K562 (cell line): ENCODE measurements around the gene PINK1. TPM values are rescaled to one million over a fixed set of nuclear protein-coding genes. Genes with fewer than 3 reads are reported as not detected.

ENCODE experiments used
- ATAC-seq: fragments of 200-7000 bp; cut with Tn5 transposase; 3 replicates; pipeline ENCODE4 v1.9.1; 2020; ENCODE audit warnings: moderate library complexity
- BruUV-seq: library from RNA; stranded (reverse); fragments of 400-500 nt; replicated peaks from 2 replicates; lab custom pipeline; 2021; lab: Mats Ljungman, UMichigan
- CTCF ChIA-PET: fragments of 300-600 bp; formaldehyde crosslinking; extraction: SDS; loops from one replicate; lab custom pipeline; 2021; ENCODE audit warnings: low intra/inter-chr PET ratio; lab: Yijun Ruan, JAX
- POLR2A ChIA-PET: fragments of 300-600, 350-650 bp; sonication (Branson Sonifier 250); formaldehyde crosslinking; extraction: SDS; loops from one replicate; lab custom pipeline; 2021; ENCODE audit warnings: antibody characterized with exemption, inconsistent platforms; lab: Yijun Ruan, JAX
- DNase-seq, 4 experiments: peaks; one replicate each; pipeline versions ENCODE4 v3.0.0 to v3.0.0-alpha.2; 2011 to 2018; ENCODE audit warnings: low spot score in 3 of 4, mixed read lengths in 3 of 4; ENCODE audit errors: extremely low read depth in 1 of 4
- FAIRE-seq: peaks from 2 replicates; lab custom pipeline; 2011; peaks lifted over from hg19 to GRCh38; lab: Jason Lieb, UNC
- H2AFZ ChIP-seq: 2 replicates; pipeline ENCODE4 v1.6.0; 2011; ENCODE audit warnings: low read depth, low read length, control low read depth, inconsistent platforms
- H3K27ac ChIP-seq: fragments of 200-600 bp; 3 replicates; pipeline ENCODE4 v1.8.0; 2011; ENCODE audit warnings: low read depth, mild to moderate bottlenecking, control low read depth, inconsistent platforms, low read length, moderate library complexity, mixed read lengths; ENCODE audit errors: extremely low read depth
- H3K27me3 ChIP-seq, 2 experiments: fragments of 300-600 bp in 1 of 2; 2 replicates in 1 of 2; 3 replicates in 1 of 2; pipeline versions ENCODE4 v1.6.0 to v1.8.0; 2011; ENCODE audit warnings: inconsistent platforms in 2 of 2, low read length in 2 of 2, mild to moderate bottlenecking in 1 of 2, mixed read lengths in 1 of 2, moderate library complexity in 1 of 2; ENCODE audit not compliant: control insufficient read depth in 2 of 2, insufficient read depth in 2 of 2
- H3K36me3 ChIP-seq: fragments of 300-600 bp; 3 replicates; pipeline ENCODE4 v1.8.0; 2011; ENCODE audit warnings: mild to moderate bottlenecking, low read length, inconsistent platforms; ENCODE audit not compliant: control insufficient read depth, insufficient read depth
- H3K4me1 ChIP-seq, 2 experiments: fragments of 200-600 bp in 1 of 2; replicated peaks in 1 of 2; 2 replicates in 1 of 2; 3 replicates in 1 of 2; pipeline versions ENCODE4 v1.5.1 to v1.8.0; 2011; ENCODE audit warnings: inconsistent platforms in 2 of 2, low read length in 2 of 2, mild to moderate bottlenecking in 1 of 2, mixed read lengths in 1 of 2, moderate library complexity in 1 of 2; ENCODE audit not compliant: control insufficient read depth in 2 of 2, insufficient read depth in 2 of 2
- H3K4me2 ChIP-seq: 2 replicates; pipeline ENCODE4 v1.6.1; 2011; ENCODE audit warnings: low read length, control low read depth, inconsistent platforms, mixed read lengths; ENCODE audit not compliant: insufficient read depth
- H3K4me3 ChIP-seq: fragments of 200-600 bp; sonication (generic), shearing (Covaris generic); 2 replicates; pipeline ENCODE4 v1.5.1; 2016; ENCODE audit warnings: control low read depth, inconsistent platforms
- H3K79me2 ChIP-seq: fragments of 200-600 bp; 3 replicates; pipeline ENCODE4 v1.8.0; 2011; ENCODE audit warnings: low read length, inconsistent platforms; ENCODE audit not compliant: control insufficient read depth, insufficient read depth
- H3K9ac ChIP-seq, 2 experiments: 2 replicates each; pipeline versions ENCODE4 v1.6.0 to v1.6.1; 2011; ENCODE audit warnings: low read depth in 2 of 2, low read length in 2 of 2, control low read depth in 1 of 2, inconsistent platforms in 1 of 2, mild to moderate bottlenecking in 1 of 2, mixed read lengths in 1 of 2; ENCODE audit not compliant: insufficient read depth in 1 of 2
- H3K9me1 ChIP-seq: one replicate; pipeline ENCODE4 v1.6.0; 2011; ENCODE audit warnings: inconsistent platforms, mild to moderate bottlenecking, low read length, moderate library complexity; ENCODE audit not compliant: control insufficient read depth, insufficient read depth
- H3K9me3 ChIP-seq: replicated peaks from 2 replicates; pipeline ENCODE4 v1.5.1; 2011; ENCODE audit warnings: low read depth, low read length, inconsistent platforms; ENCODE audit not compliant: control insufficient read depth, insufficient read depth
- H4K20me1 ChIP-seq: replicated peaks from 2 replicates; pipeline ENCODE4 v1.6.1; 2011; ENCODE audit warnings: low read length, inconsistent platforms, mixed read lengths; ENCODE audit not compliant: control insufficient read depth, insufficient read depth
- ATF2 ChIP-seq: sonication (generic); formaldehyde crosslinking; IDR thresholded peaks from 2 replicates; pipeline ENCODE4 v1.8.1; 2022; ENCODE audit warnings: missing genetic modification reagents
- CAMTA2 ChIP-seq: fragments of 250-450 bp; sonication (Bioruptor Pico); conservative IDR thresholded peaks from 2 replicates; pipeline ENCODE4 v1.5.1; 2022
- IRF2 ChIP-seq: sonication (generic); formaldehyde crosslinking; IDR thresholded peaks from 2 replicates; pipeline ENCODE4 v1.8.1; 2022; ENCODE audit warnings: mild to moderate bottlenecking, missing genetic modification reagents
- KDM1A ChIP-seq, 2 experiments: fragments of 450-650 bp; IDR thresholded peaks; 2 replicates each; pipeline ENCODE4 v1.6.1; 2016; ENCODE audit warnings: mild to moderate bottlenecking in 2 of 2
- MITF ChIP-seq: IDR thresholded peaks from 2 replicates; pipeline ENCODE4 v1.6.1; 2014; ENCODE audit warnings: antibody characterized with exemption
- MTA3 ChIP-seq: fragments of 450-650 bp; formaldehyde crosslinking; IDR thresholded peaks from 2 replicates; pipeline ENCODE4 v1.6.1; 2017; ENCODE audit warnings: mild to moderate bottlenecking, borderline replicate concordance
- NFRKB ChIP-seq: fragments of 450-650 bp; IDR thresholded peaks from 2 replicates; pipeline ENCODE4 v1.6.1; 2016; ENCODE audit warnings: low read depth
- POLR2AphosphoS5 ChIP-seq: IDR thresholded peaks from 2 replicates; pipeline ENCODE4 v1.6.1; 2011; ENCODE audit warnings: mild to moderate bottlenecking, low read depth, low read length, moderate library complexity; ENCODE audit not compliant: control insufficient read depth, insufficient read depth
- RBM15 ChIP-seq: fragments of 200-400 bp; formaldehyde crosslinking; IDR thresholded peaks from 2 replicates; pipeline ENCODE4 v1.6.1; 2018; ENCODE audit warnings: mild to moderate bottlenecking, low read length, moderate library complexity; ENCODE audit not compliant: insufficient read depth
- RBM25 ChIP-seq: fragments of 200-400 bp; formaldehyde crosslinking; IDR thresholded peaks from 2 replicates; pipeline ENCODE4 v1.6.1; 2018; ENCODE audit warnings: low read length, low read depth, moderate library complexity; ENCODE audit not compliant: severe bottlenecking
- SFPQ ChIP-seq: fragments of 200-400 bp; formaldehyde crosslinking; IDR thresholded peaks from 2 replicates; pipeline ENCODE4 v1.6.1; 2017; ENCODE audit warnings: mild to moderate bottlenecking, low read depth, low read length, moderate library complexity
- ZNF165 ChIP-seq: fragments of 250-450 bp; sonication (Bioruptor Pico); IDR thresholded peaks from 2 replicates; pipeline ENCODE4 v1.4.0; 2020; ENCODE audit warnings: borderline replicate concordance
- WGBS: fragments of 100-300 bp; shearing (Covaris generic); methylation state at CpG from one replicate; pipeline ENCODE4 v1.1.6; 2016; ENCODE audit warnings: low coverage, mixed read lengths; ENCODE audit not compliant: insufficient coverage; ENCODE audit errors: missing lambda C conversion rate; 5-methylcytosine and 5-hydroxymethylcytosine counted together
- in situ Hi-C: fragments of 300-500 bp; cut with MboI; formaldehyde crosslinking; loops from 4 replicates; pipeline ENCODE4 v1.15.0; 2018; ENCODE audit warnings: inconsistent platforms, mixed read lengths
- intact Hi-C: fragments of 100-400 bp; cut with micrococcal nuclease; formaldehyde crosslinking; loops from 2 replicates; pipeline ENCODE4 v1.14.2; 2022
- polyA plus RNA-seq, 8 experiments: library from polyadenylated mRNA; depleted of rRNA in 4 of 8; stranded (reverse) in 5 of 8; unstranded in 3 of 8; fragments of >200 nt; fragmentation: Nextera tagmentation in 2 of 8; fragmentation: Illumina TruSeq in 1 of 8; extraction: Ambion mirVana in 2 of 8; extraction: Trizol in 1 of 8; gene quantifications; 2 replicates each; pipeline versions ENCODE4 v1.2.1 to v1.2.3, GENCODE V29; 2011 to 2014; ENCODE audit warnings: inconsistent platforms in 1 of 8, missing spikeins in 1 of 8
- total RNA-seq, 7 experiments: library from RNA; depleted of rRNA in 6 of 7; stranded (reverse); fragments of >200 nt in 6 of 7; fragmentation: Illumina TruSeq in 2 of 7; extraction: Trizol in 2 of 7; gene quantifications; 2 replicates each; pipeline versions ENCODE4 v1.2.1 to v1.2.3, GENCODE V29; 2011 to 2021; ENCODE audit warnings: low replicate concordance in 1 of 7

Gene PINK1
- total and polyA plus RNA-seq, 9 of the 15 experiments (the other 6 are each of a cell fraction or from before 2014, with no cell fraction given): 1.5 to 11.3 (median 6.8) TPM

GRCh38 chr1:20610970-20611369, 22.3 kb upstream of the PINK1 start:
- Histone ChIP-seq H3K4me3 (no peak overlapping the region), H3K4me2 (no peak overlapping the region), H3K27ac (no peak overlapping the region), H4K20me1 (no peaks in the 10 kb centered on the region), H3K4me1 (peaks cover 2 to 6% of the 10 kb centered on the region in 2 experiments; a peak in 2 of 5 replicates), H3K9ac (no peak overlapping the region), H2AFZ (no peak overlapping the region), H3K79me2 (no peaks in the 10 kb centered on the region), H3K27me3 (peaks cover 19 to 23% of the 10 kb centered on the region in 2 experiments), H3K9me1 (no peaks in the 10 kb centered on the region), H3K9me3 (no peaks in the 10 kb centered on the region), H3K36me3 (no peaks in the 10 kb centered on the region)
- 14% methylated on average over 2 of the region's 2 CpGs for WGBS
- DNase-seq (no peak), ATAC-seq (no peak), FAIRE-seq (no peak)
- ChIA-PET POLR2A (no interaction called here), CTCF (no interaction called here)
- intact Hi-C loops (no loop called here), in situ Hi-C loops (no loop called here)
- no TSS peak for BruUV-seq
- TF ChIP-seq NFRKB (no peak), IRF2 (CRISPR knock-in tag) (no peak), ZNF165 (CRISPR knock-in tag) (no peak)

GRCh38 chr1:20611652-20612051, 21.6 kb upstream of the PINK1 start:
- Histone ChIP-seq H4K20me1 (no peaks in the 10 kb centered on the region), H3K4me3 (no peak overlapping the region), H3K4me1 (peaks cover 2 to 6% of the 10 kb centered on the region in 2 experiments; a peak in 2 of 5 replicates), H2AFZ (no peak overlapping the region), H3K79me2 (no peaks in the 10 kb centered on the region), H3K9me1 (no peaks in the 10 kb centered on the region), H3K27ac (no peak overlapping the region), H3K36me3 (no peaks in the 10 kb centered on the region), H3K9ac (no peak overlapping the region), H3K27me3 (peaks cover 15 to 19% of the 10 kb centered on the region in 2 experiments), H3K9me3 (no peaks in the 10 kb centered on the region), H3K4me2 (no peak overlapping the region)
- POLR2A ChIA-PET: no interaction called here
- BruUV-seq: no TSS peak
- DNase-seq: no peak
- no peak for ATAC-seq
- CTCF ChIA-PET: no interaction called here
- no peak for FAIRE-seq
- 37% methylated on average over 5 of the region's 5 CpGs for WGBS
- in situ Hi-C loops (no loop called here), intact Hi-C loops (no loop called here)
- TF ChIP-seq ATF2 (CRISPR knock-in tag): no peak
- no peak for TF ChIP-seq SFPQ
- no peak for TF ChIP-seq MTA3
- no peak for TF ChIP-seq MITF
- no peak for TF ChIP-seq POLR2AphosphoS5
- 0 out of 4 replicates have a peak, but pooled peaks of 1 of the 2 experiments have one; percentile 18 for TF ChIP-seq KDM1A (IDR thresholded peaks at IDR 0.05)
- no peak for TF ChIP-seq CAMTA2 (CRISPR knock-in tag)
- TF ChIP-seq RBM25: peak; percentile 19
- TF ChIP-seq RBM15: no peak
